Measurements from ENCODE around the gene FADS1. TPM values are rescaled to one million over a fixed set of nuclear protein-coding genes. Genes with fewer than 3 reads are reported as not detected.

FADS1 gene
- total RNA-seq, result 70.5 and 134 TPM in 2 replicates

DNA sequence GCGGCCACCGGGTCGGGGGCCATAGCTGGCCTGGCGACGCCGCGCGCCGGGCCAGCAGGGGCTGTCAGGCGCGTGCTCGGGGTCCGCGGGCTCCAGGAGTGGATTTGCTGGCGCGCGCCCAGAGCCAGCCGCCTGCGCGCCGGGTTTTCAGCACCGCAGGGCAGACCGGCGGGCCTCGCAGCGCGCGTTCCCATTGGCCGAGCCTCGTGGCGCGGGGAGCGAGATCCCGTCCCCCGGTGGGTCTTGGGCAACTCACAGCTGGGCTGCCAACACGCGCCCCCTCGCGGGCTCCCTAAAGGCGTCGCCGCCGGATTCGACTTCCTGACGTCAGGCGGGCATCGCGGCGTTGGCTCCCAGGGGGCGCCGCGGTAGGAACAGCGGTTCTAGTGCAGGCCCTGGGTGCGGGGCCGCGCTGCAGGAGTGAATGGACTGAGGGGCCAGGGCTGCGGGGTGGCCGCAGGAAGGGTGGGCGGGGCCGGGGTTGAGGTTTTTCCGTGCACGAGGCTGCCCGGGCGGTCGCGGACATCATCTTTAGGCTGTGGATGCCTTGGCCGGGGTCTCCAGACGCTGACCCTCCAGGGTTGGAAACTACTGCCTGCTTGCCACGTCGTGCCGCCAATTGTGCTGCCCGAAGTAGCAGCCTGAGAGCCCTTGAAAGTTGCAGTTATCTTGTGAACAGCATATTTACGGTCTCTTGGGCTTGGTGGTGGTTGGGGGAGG, at the start of gene FADS1:
Gene FADS1 (minus strand): TSS at position 268 of the 720 bp plus-strand sequence. CDS start 74 bp downstream, at position 194.

DNA sequence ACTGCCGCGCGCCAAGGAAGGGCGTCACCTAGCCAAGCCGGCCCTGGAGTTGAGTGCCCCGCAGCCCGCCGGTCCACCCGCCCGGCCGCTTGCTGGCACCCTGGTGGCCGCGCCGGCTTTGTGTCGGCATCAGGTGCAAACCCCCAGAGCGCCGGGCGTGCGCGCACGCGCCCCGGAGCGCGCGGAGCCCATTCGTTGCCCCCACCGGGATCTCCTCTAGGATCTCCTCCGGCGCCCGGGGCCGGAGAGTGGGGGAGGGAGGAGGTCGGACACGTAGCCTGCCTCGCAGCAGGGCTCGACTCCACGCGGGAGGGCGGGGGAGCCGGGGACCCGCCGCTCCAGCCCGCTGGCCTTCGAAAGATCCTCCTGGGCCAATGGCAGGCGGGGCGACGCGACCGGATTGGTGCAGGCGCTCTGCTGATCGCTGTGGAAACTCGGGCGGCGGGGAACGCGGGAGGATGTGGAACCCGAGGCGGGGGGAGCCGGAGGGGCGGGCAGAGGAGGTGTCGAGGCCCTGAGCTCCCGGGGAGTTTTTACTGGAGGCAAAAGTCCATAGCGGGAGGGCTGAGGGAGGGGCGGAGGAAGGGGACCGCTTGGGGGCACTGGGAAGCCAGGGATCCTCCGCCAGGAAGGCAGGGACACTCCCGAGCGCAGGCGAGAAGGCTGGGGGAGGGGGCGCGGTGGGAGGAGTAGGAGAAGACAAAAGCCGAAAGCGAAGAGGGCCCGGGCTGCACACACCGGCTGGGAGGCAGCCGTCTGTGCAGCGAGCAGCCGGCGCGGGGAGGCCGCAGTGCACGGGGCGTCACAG, 11.0 kb upstream of the FADS1 start, which contains the start of gene FADS2:
Gene FADS2 (plus strand): TSS at position 730 of the 808 bp plus-strand sequence. CDS start 91 bp downstream, outside the sequence.

DNA sequence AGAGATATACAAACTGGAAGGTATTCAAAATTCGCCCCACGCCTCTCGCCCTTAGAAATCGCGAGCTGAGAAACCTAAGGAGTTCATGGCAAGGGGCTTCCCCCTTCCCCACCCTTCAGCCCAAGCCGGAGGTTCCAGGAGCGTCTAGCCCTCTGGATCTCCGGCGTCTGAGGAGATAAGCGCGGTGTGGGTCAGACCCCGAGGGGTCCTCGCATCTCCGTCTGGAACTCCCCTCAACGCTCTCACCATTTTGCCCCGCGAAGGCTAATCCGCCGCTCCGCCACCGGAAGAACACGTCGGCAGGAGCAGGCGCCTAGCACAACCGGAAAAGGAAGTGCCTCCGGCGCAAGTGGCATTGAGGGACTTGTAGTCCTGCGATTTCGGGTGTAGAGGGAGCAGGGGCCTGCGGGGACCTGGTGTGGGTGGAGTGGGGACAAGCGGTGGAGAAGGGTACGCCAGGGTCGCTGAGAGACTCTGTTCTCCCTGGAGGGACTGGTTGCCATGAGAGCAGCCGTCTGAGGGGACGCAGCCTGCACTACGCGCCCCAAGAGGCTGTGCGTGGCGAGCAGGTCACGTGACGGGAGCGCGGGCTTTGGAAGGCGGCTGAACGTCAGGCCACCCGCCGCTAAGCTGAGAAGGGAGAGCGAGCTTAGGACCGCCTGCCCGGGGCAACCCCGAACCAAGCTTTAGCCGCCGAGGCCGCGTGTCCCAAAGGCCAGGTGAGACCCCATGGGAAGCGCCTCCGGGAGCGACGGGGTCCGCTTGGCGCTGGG, 24.3 kb downstream of the FADS1 start, which contains the start of the genes FEN1 and TMEM258:
Gene FEN1 (plus strand): TSS at position 602 of the 773 bp plus-strand sequence. CDS start 2,451 bp downstream, outside the sequence.
Gene TMEM258 (minus strand): TSS at position 290 of the 773 bp plus-strand sequence. CDS start 41 bp downstream, at position 249.

DNA sequence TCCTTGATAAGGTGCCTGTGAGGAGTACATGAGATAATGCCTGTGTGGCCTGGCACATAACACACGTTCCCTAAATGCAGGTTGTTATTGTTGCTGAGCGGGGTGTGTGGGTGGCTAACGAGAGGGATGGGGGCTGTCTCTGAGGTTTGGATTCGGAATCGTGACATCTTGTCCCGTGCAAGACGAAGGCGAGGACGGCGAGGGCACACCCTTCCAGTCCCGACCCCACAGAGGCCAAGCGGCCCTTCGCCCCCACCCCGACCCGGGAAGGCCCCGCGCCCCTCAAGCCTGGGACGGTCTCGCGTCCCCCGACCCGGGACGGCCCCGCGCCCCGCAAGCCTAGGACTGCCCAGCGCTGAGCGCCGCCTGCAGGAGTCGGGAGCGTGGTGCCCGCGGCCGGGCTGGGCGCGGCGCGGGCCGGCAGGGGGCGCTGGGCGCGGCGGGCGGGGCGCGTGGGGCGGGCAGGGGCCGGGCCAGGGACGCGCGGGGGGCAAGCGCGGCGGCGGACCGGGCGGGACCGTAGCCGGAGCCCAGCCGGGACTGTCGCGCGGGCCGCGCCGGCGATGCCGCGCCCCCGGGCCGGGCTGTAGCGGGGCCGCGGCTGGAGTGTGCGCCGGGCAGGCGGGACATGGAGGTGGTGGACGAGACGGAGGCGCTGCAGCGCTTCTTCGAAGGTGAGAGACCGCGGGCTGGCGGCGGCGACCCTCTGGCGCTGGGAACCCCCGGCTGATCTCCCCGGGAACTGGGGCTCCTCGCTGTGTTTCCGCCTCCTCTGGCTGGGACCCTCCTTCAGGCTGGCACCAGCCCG, 64.5 kb downstream of the FADS1 start, which contains the start of gene MYRF:
Gene MYRF (plus strand): TSS at position 520 of the 808 bp plus-strand sequence. CDS start 109 bp downstream, at position 629.

Other genes starting within 250 kb of the FADS1 start
- 0.13 and 0.36 TPM in 2 replicates for gene SYT7, start 235.9 kb downstream of the FADS1 start, total RNA-seq
- gene DAGLA, start 136.6 kb downstream of the FADS1 start, total RNA-seq, result 1.7 and 2.3 TPM in 2 replicates
- 0.66 and 1.4 TPM in 2 replicates for gene MYRF, start 64.4 kb downstream of the FADS1 start, total RNA-seq
- 46.4 and 56.1 TPM in 2 replicates for gene TMEM258, start 24.4 kb downstream of the FADS1 start, total RNA-seq
- 48.8 and 63.8 TPM in 2 replicates for gene FEN1, start 24.1 kb downstream of the FADS1 start, total RNA-seq
- 254 and 468 TPM in 2 replicates for gene FADS2, start 11.3 kb upstream of the FADS1 start, total RNA-seq
- 93.5 and 100 TPM in 2 replicates for gene FADS3, start 74.5 kb upstream of the FADS1 start, total RNA-seq
- 1.0 and 1.6 TPM in 2 replicates for gene RAB3IL1, start 100.6 kb upstream of the FADS1 start, total RNA-seq
- gene BEST1, start 133.3 kb upstream of the FADS1 start, total RNA-seq, result under 0.01 and 0.14 TPM in 2 replicates
- 696 and 1,197 TPM in 2 replicates for gene FTH1, start 150.6 kb upstream of the FADS1 start, total RNA-seq